HepG2 (cell line): ENCODE measurements around the gene ZNF287. TPM values are rescaled to one million over a fixed set of nuclear protein-coding genes. Genes with fewer than 3 reads are reported as not detected.

Experiments used
- ATAC-seq: fragments of 200-7000 bp; cut with Tn5 transposase; 3 replicates; pipeline ENCODE4 v1.9.1; 2020; ENCODE audit warnings: mild to moderate bottlenecking, moderate library complexity
- BruUV-seq: library from RNA; stranded (reverse); fragments of 400-500 nt; replicated peaks from 2 replicates; lab custom pipeline; 2021; lab: Mats Ljungman, UMichigan
- CTCF ChIA-PET: fragments of 300-600 bp; formaldehyde crosslinking; extraction: SDS; loops from one replicate; lab custom pipeline; 2021; ENCODE audit warnings: low total read pairs, inconsistent platforms, low intra/inter-chr PET ratio; lab: Yijun Ruan, JAX
- POLR2A ChIA-PET: fragments of 350-600 bp; sonication (Branson Sonifier 250); formaldehyde crosslinking; loops from one replicate; lab custom pipeline; 2020; ENCODE audit warnings: antibody characterized with exemption, inconsistent platforms; lab: Yijun Ruan, JAX
- DNase-seq: peaks from one replicate; pipeline ENCODE4 v3.0.0-alpha.2; 2015; ENCODE audit warnings: low spot score
- FAIRE-seq: peaks from 3 replicates; lab custom pipeline; 2011; peaks lifted over from hg19 to GRCh38; lab: Jason Lieb, UNC
- H2AFZ ChIP-seq: one replicate; pipeline ENCODE4 v1.6.1; 2011; ENCODE audit warnings: low read length, inconsistent platforms
- H3K27ac ChIP-seq: fragments of 300-600 bp; 3 replicates; pipeline ENCODE4 v1.8.0; 2011; ENCODE audit warnings: mixed run types, mild to moderate bottlenecking, mixed read lengths, low read length, inconsistent platforms; ENCODE audit not compliant: insufficient read depth; ENCODE audit errors: extremely low read length
- H3K27me3 ChIP-seq, 2 experiments: fragments of 200-600 bp in 1 of 2; 2 replicates in 1 of 2; 3 replicates in 1 of 2; pipeline versions ENCODE4 v1.6.0 to v1.8.0; 2011; ENCODE audit warnings: low read length in 2 of 2, mild to moderate bottlenecking in 2 of 2, moderate library complexity in 2 of 2, inconsistent platforms in 1 of 2; ENCODE audit not compliant: insufficient read depth in 2 of 2, control insufficient read depth in 1 of 2
- H3K36me3 ChIP-seq, 2 experiments: fragments of 200-600 bp in 1 of 2; replicated peaks in 1 of 2; 2 replicates in 1 of 2; 3 replicates in 1 of 2; pipeline versions ENCODE4 v1.5.1 to v1.8.0; 2011; ENCODE audit warnings: low read length in 2 of 2, inconsistent platforms in 1 of 2; ENCODE audit not compliant: insufficient read depth in 2 of 2, control insufficient read depth in 1 of 2
- H3K4me1 ChIP-seq: 2 replicates; pipeline ENCODE4 v1.5.1; 2012; ENCODE audit warnings: low read length, inconsistent platforms; ENCODE audit not compliant: insufficient read depth
- H3K4me2 ChIP-seq: 2 replicates; pipeline ENCODE4 v1.6.0; 2011; ENCODE audit warnings: low read depth, low read length, inconsistent platforms
- H3K4me3 ChIP-seq, 3 experiments: fragments of 200-600 bp in 1 of 3; sonication (generic), shearing (Covaris generic) in 1 of 3; replicated peaks in 1 of 3; 2 replicates each; pipeline ENCODE4 v1.5.1; 2011 to 2016; ENCODE audit warnings: low read length in 3 of 3, inconsistent platforms in 2 of 3, low read depth in 2 of 3, mild to moderate bottlenecking in 2 of 3, control low read depth in 1 of 3, mixed read lengths in 1 of 3; ENCODE audit not compliant: insufficient read depth in 1 of 3
- H3K79me2 ChIP-seq: one replicate; pipeline ENCODE4 v1.6.1; 2011; ENCODE audit warnings: low read length, inconsistent platforms; ENCODE audit not compliant: insufficient read depth
- H3K9ac ChIP-seq: 2 replicates; pipeline ENCODE4 v1.6.0; 2011; ENCODE audit warnings: mild to moderate bottlenecking, low read depth, low read length, inconsistent platforms; ENCODE audit not compliant: insufficient read depth
- H3K9me3 ChIP-seq: 2 replicates; pipeline ENCODE4 v1.5.1; 2012; ENCODE audit warnings: mild to moderate bottlenecking, low read length
- H4K20me1 ChIP-seq: 2 replicates; pipeline ENCODE4 v1.6.0; 2011; ENCODE audit warnings: inconsistent platforms, mild to moderate bottlenecking, low read length, moderate library complexity; ENCODE audit not compliant: insufficient read depth
- CREBL2 ChIP-seq: sonication (generic); formaldehyde crosslinking; IDR thresholded peaks from 2 replicates; pipeline ENCODE4 v1.8.1; 2023; ENCODE audit warnings: missing genetic modification reagents, mild to moderate bottlenecking, borderline replicate concordance
- E2F2 ChIP-seq: sonication (generic); formaldehyde crosslinking; IDR thresholded peaks from 2 replicates; pipeline ENCODE4 v1.4.0; 2020; ENCODE audit warnings: missing genetic modification reagents, borderline replicate concordance
- ERF ChIP-seq: IDR thresholded peaks from 2 replicates; pipeline ENCODE4 v1.6.1; 2018; ENCODE audit warnings: missing biosample characterization, missing genetic modification reagents
- HDAC2 ChIP-seq: sonication (generic); formaldehyde crosslinking; IDR thresholded peaks from 2 replicates; pipeline ENCODE4 v1.4.0; 2020; ENCODE audit warnings: missing genetic modification reagents
- HOXA3 ChIP-seq: sonication (generic); formaldehyde crosslinking; IDR thresholded peaks from 2 replicates; pipeline ENCODE4 v1.5.0; 2020; ENCODE audit warnings: missing genetic modification reagents
- HOXD1 ChIP-seq: sonication (generic); formaldehyde crosslinking; IDR thresholded peaks from 2 replicates; pipeline ENCODE4 v1.5.0; 2020; ENCODE audit warnings: missing genetic modification reagents
- MLX ChIP-seq: IDR thresholded peaks from 2 replicates; pipeline ENCODE4 v1.6.1; 2016
- SOX6 ChIP-seq, 2 experiments: fragments of 450-650 bp in 1 of 2; sonication (generic) in 1 of 2; formaldehyde crosslinking in 1 of 2; IDR thresholded peaks; 2 replicates each; pipeline versions ENCODE4 v1.4.0 to v1.6.1; 2017 to 2020; ENCODE audit warnings: antibody characterized with exemption in 1 of 2, mild to moderate bottlenecking in 1 of 2, missing genetic modification reagents in 1 of 2
- ZBTB1 ChIP-seq: sonication (generic); formaldehyde crosslinking; IDR thresholded peaks from 2 replicates; pipeline ENCODE4 v1.4.0; 2020; ENCODE audit warnings: missing genetic modification reagents, borderline replicate concordance
- ZFP36L1 ChIP-seq: sonication (generic); formaldehyde crosslinking; IDR thresholded peaks from 2 replicates; pipeline ENCODE4 v1.8.0; 2022; ENCODE audit warnings: mild to moderate bottlenecking, missing genetic modification reagents, moderate library complexity
- ZNF362 ChIP-seq: sonication (generic); formaldehyde crosslinking; IDR thresholded peaks from 2 replicates; pipeline ENCODE4 v1.4.0; 2020; ENCODE audit warnings: missing genetic modification reagents, mild to moderate bottlenecking, borderline replicate concordance
- ZNF460 ChIP-seq: sonication (generic); formaldehyde crosslinking; IDR thresholded peaks from 2 replicates; pipeline ENCODE4 v1.5.1; 2020; ENCODE audit warnings: missing genetic modification reagents, mild to moderate bottlenecking, borderline replicate concordance
- ZNF710 ChIP-seq: sonication (generic); formaldehyde crosslinking; IDR thresholded peaks from 2 replicates; pipeline ENCODE4 v1.5.0; 2020; ENCODE audit warnings: mild to moderate bottlenecking, missing genetic modification reagents, borderline replicate concordance
- ZSCAN30 ChIP-seq: sonication (generic); formaldehyde crosslinking; IDR thresholded peaks from 2 replicates; pipeline ENCODE4 v1.5.0; 2020; ENCODE audit warnings: mild to moderate bottlenecking, missing genetic modification reagents
- WGBS: methylation state at CpG from one replicate; pipeline ENCODE4 v1.1.6; 2017; ENCODE audit warnings: low lambda C conversion rate; 5-methylcytosine and 5-hydroxymethylcytosine counted together
- in situ Hi-C: cut with HindIII; loops from 2 replicates; pipeline ENCODE4 v1.10.0; 2017; ENCODE audit warnings: low pct_unique_long_range_greater_than_20kb; ENCODE audit not compliant: extremely low pct_ligation_motif_present
- intact Hi-C: fragments of 100-400 bp; cut with micrococcal nuclease; formaldehyde crosslinking; loops from one replicate; pipeline ENCODE4 v1.10.0; 2022; ENCODE audit not compliant: unreplicated experiment
- polyA plus RNA-seq, 8 experiments: library from polyadenylated mRNA; depleted of rRNA in 3 of 8; stranded (reverse) in 7 of 8; unstranded in 1 of 8; fragments of >200 nt; fragmentation: Illumina TruSeq in 4 of 8; extraction: Trizol in 4 of 8; gene quantifications; 2 replicates each; pipeline versions ENCODE4 v1.2.1 to v1.2.3, GENCODE V29; 2011 to 2016; ENCODE audit warnings: low read depth in 4 of 8, missing spikeins in 1 of 8, mixed read lengths in 1 of 8; ENCODE audit not compliant: insufficient read depth in 1 of 8
- total RNA-seq, 5 experiments: library from RNA; depleted of rRNA; stranded (reverse); fragments of >200 nt; fragmentation: Illumina TruSeq; extraction: Trizol; gene quantifications; 2 replicates each; pipeline ENCODE4 v1.2.3, GENCODE V29; 2016; ENCODE audit warnings: low read depth in 1 of 5

ZNF287 gene
- total and polyA plus RNA-seq, 2 of the 13 experiments (the other 11 are each of a cell fraction or from before 2014, with no cell fraction given): 0.21 TPM; not detected in 1

- peak; percentile 64 for TF ChIP-seq HDAC2
- 0 out of 2 replicates have a peak, but pooled peaks have one; percentile 15 for TF ChIP-seq HOXA3 (CRISPR knock-in tag)
- no peak for TF ChIP-seq ZNF362 (CRISPR knock-in tag)
These were observed 24.5 kb upstream of the ZNF287 start (continued) for GRCh38 chr17:16593356-16594102.

- BruUV-seq: no TSS peak
- Histone ChIP-seq H4K20me1 (no peaks in the 10 kb centered on the region), H2AFZ (no peak overlapping the region), H3K9ac (peak overlapping the region; percentile 40; the same call in 1 of the 2 replicates), H3K27me3 (peaks cover 0 to 21% of the 10 kb centered on the region in 2 experiments; a peak in 4 of 5 replicates), H3K36me3 (no peaks in the 10 kb centered on the region), H3K4me3 (peak overlapping the region; percentile 49 to 72 (median 51); a peak in 5 of 6 replicates), H3K27ac (no peak overlapping the region), H3K4me1 (peaks cover 22% of the 10 kb centered on the region), H3K79me2 (no peaks in the 10 kb centered on the region), H3K4me2 (peak overlapping the region; percentile 84), H3K9me3 (peaks cover 4% of the 10 kb centered on the region; the same call in 1 of the 2 replicates)
- CTCF ChIA-PET: interaction anchor here (0.8 to 2.2 kb wide), 3 partner anchors 52 to 136 kb away, joined by 3 to 11 read pairs (median 8); partner anchors contain the start of gene CCDC144A
- peak; percentile 88 for ATAC-seq
- in situ Hi-C loops (no loop called here), intact Hi-C loops (loop anchor here (1.0 kb wide), 1 partner anchor 52 kb away; no protein-coding TSS in a partner anchor)
- DNase-seq: peak; percentile 75
- WGBS: 24% methylated on average over 11 of the region's 53 CpGs
- POLR2A ChIA-PET: no interaction called here
- FAIRE-seq: peak; percentile 53
- TF ChIP-seq ZBTB1: no peak
- no peak for TF ChIP-seq CREBL2
- TF ChIP-seq MLX: no peak
- TF ChIP-seq ZFP36L1 (CRISPR knock-in tag): no peak
- no peak for TF ChIP-seq SOX6 (IDR thresholded peaks at IDR 0.05)
- no peak for TF ChIP-seq SOX6 (CRISPR knock-in tag; IDR thresholded peaks at IDR 0.05)
- TF ChIP-seq ZNF710 (CRISPR knock-in tag): no peak
- TF ChIP-seq ERF (CRISPR knock-in tag): peak; percentile 65; the same call in 1 of the 2 replicates
- no peak for TF ChIP-seq HOXD1
- no peak for TF ChIP-seq ZSCAN30
- TF ChIP-seq ZNF460 (CRISPR knock-in tag): no peak
- TF ChIP-seq E2F2 (CRISPR knock-in tag): no peak
These were observed 20.3 kb upstream of the ZNF287 start for GRCh38 chr17:16589097-16589969.
